Keratinocyte (primary cell): ENCODE results near the gene INTS3.
"Not testable (repeated sequence)": the region's sequence is repeated elsewhere in the genome, so short reads cannot be mapped to it uniquely, and the experiment has no call there.

ENCODE experiments used
- EZH2 ChIP-seq: IDR thresholded peaks from one replicate; pipeline ENCODE4 v1.6.1; 2012; ENCODE audit warnings: inconsistent platforms, mild to moderate bottlenecking, low read length, moderate library complexity
- TF ChIP-seq, protein P1 (sequence below), 3 experiments: IDR thresholded peaks in 1 of 3; conservative IDR thresholded peaks in 1 of 3; optimal IDR thresholded peaks in 1 of 3; 2 replicates in 2 of 3; 3 replicates in 1 of 3; pipeline versions ENCODE3 to v1.5.1; 2011; ENCODE audit warnings: low read length in 3 of 3, mild to moderate bottlenecking in 3 of 3, moderate library complexity in 2 of 3, control low read depth in 1 of 3, inconsistent platforms in 1 of 3; ENCODE audit not compliant: insufficient read depth in 2 of 3; ENCODE audit errors: extremely low read depth in 1 of 3

DNA sequence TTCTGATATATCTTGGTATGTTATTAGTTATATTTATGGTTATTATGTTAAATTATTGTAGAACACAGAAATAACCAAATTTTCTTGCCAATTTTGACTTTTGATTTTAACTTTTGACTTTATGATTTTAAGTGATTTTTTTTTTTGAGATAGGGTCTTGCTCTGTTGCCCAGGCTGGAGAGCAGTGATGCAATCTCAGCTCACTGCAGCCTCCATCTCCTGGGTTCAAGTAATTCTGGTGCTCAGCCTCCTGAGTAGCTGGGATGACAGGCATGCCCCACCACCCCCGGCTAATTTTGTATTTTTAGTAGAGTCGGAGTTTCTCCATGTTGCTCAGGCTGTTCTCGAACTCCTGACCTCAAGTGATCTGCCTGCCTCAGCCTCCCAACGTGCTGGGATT, 3.2 kb upstream of the INTS3 start:
- TF ChIP-seq, protein P1, sequence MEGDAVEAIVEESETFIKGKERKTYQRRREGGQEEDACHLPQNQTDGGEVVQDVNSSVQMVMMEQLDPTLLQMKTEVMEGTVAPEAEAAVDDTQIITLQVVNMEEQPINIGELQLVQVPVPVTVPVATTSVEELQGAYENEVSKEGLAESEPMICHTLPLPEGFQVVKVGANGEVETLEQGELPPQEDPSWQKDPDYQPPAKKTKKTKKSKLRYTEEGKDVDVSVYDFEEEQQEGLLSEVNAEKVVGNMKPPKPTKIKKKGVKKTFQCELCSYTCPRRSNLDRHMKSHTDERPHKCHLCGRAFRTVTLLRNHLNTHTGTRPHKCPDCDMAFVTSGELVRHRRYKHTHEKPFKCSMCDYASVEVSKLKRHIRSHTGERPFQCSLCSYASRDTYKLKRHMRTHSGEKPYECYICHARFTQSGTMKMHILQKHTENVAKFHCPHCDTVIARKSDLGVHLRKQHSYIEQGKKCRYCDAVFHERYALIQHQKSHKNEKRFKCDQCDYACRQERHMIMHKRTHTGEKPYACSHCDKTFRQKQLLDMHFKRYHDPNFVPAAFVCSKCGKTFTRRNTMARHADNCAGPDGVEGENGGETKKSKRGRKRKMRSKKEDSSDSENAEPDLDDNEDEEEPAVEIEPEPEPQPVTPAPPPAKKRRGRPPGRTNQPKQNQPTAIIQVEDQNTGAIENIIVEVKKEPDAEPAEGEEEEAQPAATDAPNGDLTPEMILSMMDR (optimal IDR thresholded peaks at IDR 0.05 in 1 of 3, IDR thresholded peaks at IDR 0.05 in 1 of 3, conservative IDR thresholded peaks at IDR 0.05 in 1 of 3; ENCODE audit: extremely low read depth in 1 of 3, insufficient read depth in 2 of 3, low read length in 3 of 3) = not testable (repeated sequence)
- not testable (repeated sequence) for TF ChIP-seq EZH2
